ENCODE results near the gene MID1.

DNA sequence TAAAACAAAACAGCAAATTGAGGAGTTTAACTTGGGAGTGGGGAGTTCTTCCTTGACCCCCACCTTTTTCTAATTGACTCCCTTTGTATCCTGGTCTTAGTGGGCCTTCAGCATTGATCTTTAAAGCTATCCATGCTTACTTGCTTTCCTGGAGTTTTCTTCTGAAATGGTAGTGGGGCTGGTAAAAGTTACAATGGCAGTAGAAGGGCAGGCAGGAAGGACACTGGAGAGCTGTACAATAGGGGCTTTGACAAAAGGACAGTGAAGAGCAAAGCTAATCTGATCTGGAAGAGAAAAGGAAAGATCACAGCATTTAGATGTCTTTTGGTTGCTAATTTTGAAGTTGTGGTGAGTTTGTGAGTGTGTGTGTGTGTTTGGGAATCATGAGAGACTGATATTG lies 111.5 kb downstream of the MID1 start:
- TF ChIP-seq, protein P1, sequence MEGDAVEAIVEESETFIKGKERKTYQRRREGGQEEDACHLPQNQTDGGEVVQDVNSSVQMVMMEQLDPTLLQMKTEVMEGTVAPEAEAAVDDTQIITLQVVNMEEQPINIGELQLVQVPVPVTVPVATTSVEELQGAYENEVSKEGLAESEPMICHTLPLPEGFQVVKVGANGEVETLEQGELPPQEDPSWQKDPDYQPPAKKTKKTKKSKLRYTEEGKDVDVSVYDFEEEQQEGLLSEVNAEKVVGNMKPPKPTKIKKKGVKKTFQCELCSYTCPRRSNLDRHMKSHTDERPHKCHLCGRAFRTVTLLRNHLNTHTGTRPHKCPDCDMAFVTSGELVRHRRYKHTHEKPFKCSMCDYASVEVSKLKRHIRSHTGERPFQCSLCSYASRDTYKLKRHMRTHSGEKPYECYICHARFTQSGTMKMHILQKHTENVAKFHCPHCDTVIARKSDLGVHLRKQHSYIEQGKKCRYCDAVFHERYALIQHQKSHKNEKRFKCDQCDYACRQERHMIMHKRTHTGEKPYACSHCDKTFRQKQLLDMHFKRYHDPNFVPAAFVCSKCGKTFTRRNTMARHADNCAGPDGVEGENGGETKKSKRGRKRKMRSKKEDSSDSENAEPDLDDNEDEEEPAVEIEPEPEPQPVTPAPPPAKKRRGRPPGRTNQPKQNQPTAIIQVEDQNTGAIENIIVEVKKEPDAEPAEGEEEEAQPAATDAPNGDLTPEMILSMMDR (IDR thresholded peaks at IDR 0.05; ENCODE audit: insufficient read depth, low read depth, low read length), result no peak
- no peak for TF ChIP-seq EZH2 (IDR thresholded peaks at IDR 0.05; ENCODE audit: insufficient read depth, low read length)

Data from astrocyte (in vitro differentiated cells and primary cell).